SK-N-SH treated with all-trans-retinoic acid at 6 μM for 48 hours (cell line): ENCODE measurements around the gene ACOT9.
"Not testable (repeated sequence)": the region's sequence is repeated elsewhere in the genome, so short reads cannot be mapped to it uniquely, and the experiment has no call there.

Experiments used
- ATAC-seq: fragments of 200-7000 bp; cut with Tn5 transposase; 3 replicates; pipeline ENCODE4 v1.9.1; 2020; ENCODE audit warnings: mild to moderate bottlenecking, moderate library complexity
- ARNTL ChIP-seq: fragments of 450-650 bp; formaldehyde crosslinking; IDR thresholded peaks from 2 replicates; pipeline ENCODE4 v1.5.0; 2020; ENCODE audit warnings: low read depth, mild to moderate bottlenecking, moderate library complexity, borderline replicate concordance
- BACH2 ChIP-seq: fragments of 250-450 bp; sonication (Bioruptor Pico); IDR thresholded peaks from 2 replicates; pipeline ENCODE4 v1.9.0; 2021; ENCODE audit warnings: mild to moderate bottlenecking, borderline replicate concordance
- CSDC2 ChIP-seq: fragments of 250-450 bp; sonication (Bioruptor Pico); IDR thresholded peaks from 2 replicates; pipeline ENCODE4 v1.5.0; 2020; ENCODE audit warnings: mild to moderate bottlenecking, moderate library complexity
- ESRRG ChIP-seq: fragments of 250-450 bp; sonication (Bioruptor Pico); IDR thresholded peaks from 2 replicates; pipeline ENCODE4 v1.6.1; 2021; ENCODE audit warnings: mild to moderate bottlenecking
- GLIS3 ChIP-seq: fragments of 250-450 bp; sonication (Bioruptor Pico); IDR thresholded peaks from 2 replicates; pipeline ENCODE4 v1.5.0; 2020; ENCODE audit warnings: mild to moderate bottlenecking, moderate library complexity
- ISL1 ChIP-seq: fragments of 250-450 bp; sonication (Bioruptor Pico); IDR thresholded peaks from 2 replicates; pipeline ENCODE4 v2.1.2; 2022; ENCODE audit warnings: mild to moderate bottlenecking, moderate library complexity
- OSR1 ChIP-seq: fragments of 250-450 bp; sonication (Bioruptor Pico); IDR thresholded peaks from 2 replicates; pipeline ENCODE4 v1.8.0; 2022; ENCODE audit warnings: moderate library complexity, mild to moderate bottlenecking, inconsistent platforms
- PPARA ChIP-seq: fragments of 250-450 bp; sonication (Bioruptor Pico); IDR thresholded peaks from 2 replicates; pipeline ENCODE4 v1.5.0; 2020; ENCODE audit warnings: mild to moderate bottlenecking, borderline replicate concordance
- RARB ChIP-seq: fragments of 250-450 bp; sonication (Bioruptor Pico); IDR thresholded peaks from 2 replicates; pipeline ENCODE4 v1.8.0; 2021; ENCODE audit warnings: mild to moderate bottlenecking, moderate library complexity
- SNAI2 ChIP-seq: fragments of 250-450 bp; sonication (Bioruptor Pico); IDR thresholded peaks from 2 replicates; pipeline ENCODE4 v1.5.0; 2020; ENCODE audit warnings: mild to moderate bottlenecking, moderate library complexity
- TCF4 ChIP-seq: fragments of 250-450 bp; sonication (Bioruptor Pico); IDR thresholded peaks from 2 replicates; pipeline ENCODE4 v1.8.0; 2021; ENCODE audit warnings: mild to moderate bottlenecking, moderate library complexity, borderline replicate concordance
- TOX ChIP-seq: fragments of 250-450 bp; sonication (Bioruptor Pico); IDR thresholded peaks from 2 replicates; pipeline ENCODE4 v1.8.0; 2021; ENCODE audit warnings: mild to moderate bottlenecking, moderate library complexity, borderline replicate concordance
- ZC3H10 ChIP-seq: fragments of 250-450 bp; sonication (Bioruptor Pico); IDR thresholded peaks from 2 replicates; pipeline ENCODE4 v1.5.1; 2021; ENCODE audit warnings: mild to moderate bottlenecking, moderate library complexity
- ZFP3 ChIP-seq: fragments of 250-450 bp; sonication (Bioruptor Pico); IDR thresholded peaks from 2 replicates; pipeline ENCODE4 v1.5.0; 2020; ENCODE audit warnings: mild to moderate bottlenecking, moderate library complexity
- ZFP30 ChIP-seq: fragments of 450-650 bp; formaldehyde crosslinking; IDR thresholded peaks from 2 replicates; pipeline ENCODE4 v1.5.0; 2022; ENCODE audit warnings: mild to moderate bottlenecking, moderate library complexity
- ZNF565 ChIP-seq: fragments of 450-650 bp; formaldehyde crosslinking; conservative IDR thresholded peaks from 2 replicates; pipeline ENCODE4 v1.5.0; 2020; ENCODE audit warnings: low read depth, mild to moderate bottlenecking, moderate library complexity
- ZNF70 ChIP-seq: fragments of 450-650 bp; formaldehyde crosslinking; IDR thresholded peaks from 2 replicates; pipeline ENCODE4 v1.5.0; 2020; ENCODE audit warnings: mild to moderate bottlenecking, moderate library complexity
- ZNF8 ChIP-seq: fragments of 450-650 bp; formaldehyde crosslinking; IDR thresholded peaks from 2 replicates; pipeline ENCODE4 v1.5.0; 2020; ENCODE audit warnings: mild to moderate bottlenecking, moderate library complexity
- TF ChIP-seq, protein P1 (sequence below): fragments of 250-450 bp; sonication (Bioruptor Pico); IDR thresholded peaks from 2 replicates; pipeline ENCODE4 v1.5.1; 2020; ENCODE audit warnings: low read depth, mild to moderate bottlenecking, moderate library complexity
- TF ChIP-seq, protein P2 (sequence below): fragments of 250-450 bp; sonication (Bioruptor Pico); IDR thresholded peaks from 2 replicates; pipeline ENCODE4 v1.5.0; 2020; ENCODE audit warnings: mild to moderate bottlenecking, moderate library complexity
- TF ChIP-seq, protein P3 (sequence below): fragments of 250-450 bp; sonication (Bioruptor Pico); IDR thresholded peaks from 2 replicates; pipeline ENCODE4 v1.5.1; 2021; ENCODE audit warnings: mild to moderate bottlenecking, moderate library complexity
- TF ChIP-seq, protein P4 (sequence below): fragments of 250-450 bp; sonication (Bioruptor Pico); IDR thresholded peaks from 2 replicates; pipeline ENCODE4 v1.8.0; 2020; ENCODE audit warnings: mild to moderate bottlenecking, moderate library complexity, borderline replicate concordance

Gene ACOT9

DNA sequence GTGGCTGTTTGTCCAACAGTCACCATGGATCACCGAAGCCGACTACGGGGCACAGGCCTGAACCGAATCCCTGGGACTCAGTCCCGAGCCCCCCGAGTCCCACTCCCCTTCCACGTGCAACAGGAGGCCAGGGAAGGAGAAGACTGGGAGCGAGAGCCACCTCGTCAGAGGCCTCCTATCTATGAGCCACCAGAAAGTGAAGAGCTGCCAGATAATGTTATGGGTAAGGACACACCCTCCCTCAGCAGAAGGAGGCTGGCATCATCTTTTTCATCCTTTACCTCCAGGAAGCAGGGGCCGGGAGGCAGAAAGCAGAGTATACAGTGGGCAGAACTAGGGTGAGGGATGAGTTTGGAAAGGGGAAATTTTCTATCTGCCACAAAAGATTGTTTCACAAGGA lies 78.6 kb downstream of the ACOT9 start (continued):
- TF ChIP-seq ZNF8 (CRISPR knock-in tag) = no peak
- TF ChIP-seq PPARA = no peak
- no peak for TF ChIP-seq SNAI2 (CRISPR knock-in tag)
- TF ChIP-seq GLIS3 = no peak
- TF ChIP-seq CSDC2 (CRISPR knock-in tag) = no peak
- no peak for TF ChIP-seq ESRRG (CRISPR knock-in tag)
- TF ChIP-seq BACH2 (CRISPR knock-in tag) = no peak

DNA sequence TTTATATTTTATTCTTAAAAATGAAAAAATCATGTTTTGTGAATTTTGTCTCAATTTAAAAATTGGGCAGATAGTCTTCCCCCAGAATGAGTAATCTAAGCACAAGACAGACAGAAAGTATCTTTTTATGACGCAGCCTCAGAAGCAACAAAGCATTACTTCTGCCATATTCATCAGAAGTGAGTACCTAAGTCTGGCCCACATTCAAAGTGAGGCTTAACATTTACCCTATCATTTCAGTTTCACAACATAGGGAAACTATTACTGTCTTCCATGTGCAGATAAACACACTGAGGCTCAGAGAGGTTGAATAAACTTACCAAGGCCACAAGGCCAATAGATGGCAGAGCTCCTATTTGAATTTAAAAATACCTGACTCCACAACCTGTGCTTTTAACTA lies 80.2 kb downstream of the ACOT9 start:
- no peak for ATAC-seq
- TF ChIP-seq ISL1 (CRISPR knock-in tag) (no peak), TOX (CRISPR knock-in tag) (no peak), SNAI2 (CRISPR knock-in tag) (no peak), ESRRG (CRISPR knock-in tag) (no peak), ZC3H10 (CRISPR knock-in tag) (no peak), GLIS3 (no peak), OSR1 (no peak), ZFP3 (no peak)
- TF ChIP-seq, protein P1, sequence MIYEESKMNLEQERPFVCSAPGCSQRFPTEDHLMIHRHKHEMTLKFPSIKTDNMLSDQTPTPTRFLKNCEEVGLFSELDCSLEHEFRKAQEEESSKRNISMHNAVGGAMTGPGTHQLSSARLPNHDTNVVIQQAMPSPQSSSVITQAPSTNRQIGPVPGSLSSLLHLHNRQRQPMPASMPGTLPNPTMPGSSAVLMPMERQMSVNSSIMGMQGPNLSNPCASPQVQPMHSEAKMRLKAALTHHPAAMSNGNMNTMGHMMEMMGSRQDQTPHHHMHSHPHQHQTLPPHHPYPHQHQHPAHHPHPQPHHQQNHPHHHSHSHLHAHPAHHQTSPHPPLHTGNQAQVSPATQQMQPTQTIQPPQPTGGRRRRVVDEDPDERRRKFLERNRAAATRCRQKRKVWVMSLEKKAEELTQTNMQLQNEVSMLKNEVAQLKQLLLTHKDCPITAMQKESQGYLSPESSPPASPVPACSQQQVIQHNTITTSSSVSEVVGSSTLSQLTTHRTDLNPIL (CRISPR knock-in tag) = no peak
- TF ChIP-seq, protein P2, sequence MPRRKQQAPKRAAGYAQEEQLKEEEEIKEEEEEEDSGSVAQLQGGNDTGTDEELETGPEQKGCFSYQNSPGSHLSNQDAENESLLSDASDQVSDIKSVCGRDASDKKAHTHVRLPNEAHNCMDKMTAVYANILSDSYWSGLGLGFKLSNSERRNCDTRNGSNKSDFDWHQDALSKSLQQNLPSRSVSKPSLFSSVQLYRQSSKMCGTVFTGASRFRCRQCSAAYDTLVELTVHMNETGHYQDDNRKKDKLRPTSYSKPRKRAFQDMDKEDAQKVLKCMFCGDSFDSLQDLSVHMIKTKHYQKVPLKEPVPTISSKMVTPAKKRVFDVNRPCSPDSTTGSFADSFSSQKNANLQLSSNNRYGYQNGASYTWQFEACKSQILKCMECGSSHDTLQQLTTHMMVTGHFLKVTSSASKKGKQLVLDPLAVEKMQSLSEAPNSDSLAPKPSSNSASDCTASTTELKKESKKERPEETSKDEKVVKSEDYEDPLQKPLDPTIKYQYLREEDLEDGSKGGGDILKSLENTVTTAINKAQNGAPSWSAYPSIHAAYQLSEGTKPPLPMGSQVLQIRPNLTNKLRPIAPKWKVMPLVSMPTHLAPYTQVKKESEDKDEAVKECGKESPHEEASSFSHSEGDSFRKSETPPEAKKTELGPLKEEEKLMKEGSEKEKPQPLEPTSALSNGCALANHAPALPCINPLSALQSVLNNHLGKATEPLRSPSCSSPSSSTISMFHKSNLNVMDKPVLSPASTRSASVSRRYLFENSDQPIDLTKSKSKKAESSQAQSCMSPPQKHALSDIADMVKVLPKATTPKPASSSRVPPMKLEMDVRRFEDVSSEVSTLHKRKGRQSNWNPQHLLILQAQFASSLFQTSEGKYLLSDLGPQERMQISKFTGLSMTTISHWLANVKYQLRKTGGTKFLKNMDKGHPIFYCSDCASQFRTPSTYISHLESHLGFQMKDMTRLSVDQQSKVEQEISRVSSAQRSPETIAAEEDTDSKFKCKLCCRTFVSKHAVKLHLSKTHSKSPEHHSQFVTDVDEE (CRISPR knock-in tag) = no peak
- TF ChIP-seq, all 23 proteins: peak for 0

DNA sequence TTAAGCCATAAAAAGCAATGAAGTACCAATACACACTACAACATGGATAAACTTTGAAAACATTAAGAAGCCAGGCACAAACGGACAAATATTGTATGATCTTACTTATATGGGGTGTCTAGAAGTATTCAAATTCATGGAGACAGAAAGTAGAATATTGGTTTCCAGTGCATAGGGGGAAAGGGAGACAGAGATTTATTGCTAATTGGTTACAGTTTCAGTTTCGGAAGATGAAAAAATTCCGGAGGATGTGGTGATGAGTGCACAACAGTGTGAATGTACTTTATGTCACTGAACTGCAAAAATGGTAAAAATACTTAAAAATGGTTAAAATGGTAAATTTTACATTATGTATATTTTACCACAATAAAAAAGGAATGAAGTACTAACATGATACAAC lies 80.9 kb downstream of the ACOT9 start:
- TF ChIP-seq ZNF565 (CRISPR knock-in tag) (no peak), GLIS3 (no peak), PPARA (no peak), RARB (CRISPR knock-in tag) (no peak), TCF4 (CRISPR knock-in tag) (no peak)
- no peak for ATAC-seq

DNA sequence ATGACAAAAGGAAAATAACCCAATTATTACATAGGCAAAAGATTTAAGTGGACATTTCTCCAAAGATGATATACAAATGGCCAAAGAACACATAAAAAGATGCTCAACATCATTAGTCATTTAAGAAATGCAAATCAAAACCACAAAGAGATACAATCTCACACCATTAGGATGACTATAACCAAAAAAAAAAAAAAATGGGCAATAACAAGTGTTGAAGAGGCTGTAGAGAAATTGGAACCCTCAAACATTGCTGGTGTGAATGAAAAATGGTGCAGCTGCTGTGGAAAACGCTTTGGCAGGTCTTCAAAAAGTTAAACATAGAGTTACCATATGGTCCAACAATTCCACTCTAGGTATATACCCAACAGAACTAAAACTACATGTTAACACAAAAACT lies 81.4 kb downstream of the ACOT9 start:
- no peak for TF ChIP-seq ARNTL (CRISPR knock-in tag)
- TF ChIP-seq TCF4 (CRISPR knock-in tag) = no peak
- TF ChIP-seq, protein P2 (CRISPR knock-in tag) = no peak
- TF ChIP-seq PPARA = no peak
- TF ChIP-seq RARB (CRISPR knock-in tag) = no peak
- no peak for ATAC-seq

DNA sequence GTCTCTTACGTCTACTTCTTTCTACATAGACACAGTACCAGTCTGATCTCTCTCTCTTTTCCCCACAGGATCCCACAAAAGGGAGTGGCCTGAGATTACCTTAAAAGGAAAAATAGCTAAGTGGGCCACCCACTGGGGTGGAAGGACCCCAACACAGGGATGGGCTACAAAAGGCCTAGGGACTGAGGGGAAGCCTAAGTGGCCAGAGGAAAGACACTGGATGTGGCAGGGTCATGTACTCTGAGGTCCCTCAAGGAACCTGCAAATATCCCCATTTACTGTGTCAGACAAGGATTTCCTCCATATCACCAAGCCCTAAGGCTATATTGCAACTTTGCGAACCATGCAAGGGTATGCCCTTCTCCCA lies 82.3 kb downstream of the ACOT9 start:
- no peak for ATAC-seq

DNA sequence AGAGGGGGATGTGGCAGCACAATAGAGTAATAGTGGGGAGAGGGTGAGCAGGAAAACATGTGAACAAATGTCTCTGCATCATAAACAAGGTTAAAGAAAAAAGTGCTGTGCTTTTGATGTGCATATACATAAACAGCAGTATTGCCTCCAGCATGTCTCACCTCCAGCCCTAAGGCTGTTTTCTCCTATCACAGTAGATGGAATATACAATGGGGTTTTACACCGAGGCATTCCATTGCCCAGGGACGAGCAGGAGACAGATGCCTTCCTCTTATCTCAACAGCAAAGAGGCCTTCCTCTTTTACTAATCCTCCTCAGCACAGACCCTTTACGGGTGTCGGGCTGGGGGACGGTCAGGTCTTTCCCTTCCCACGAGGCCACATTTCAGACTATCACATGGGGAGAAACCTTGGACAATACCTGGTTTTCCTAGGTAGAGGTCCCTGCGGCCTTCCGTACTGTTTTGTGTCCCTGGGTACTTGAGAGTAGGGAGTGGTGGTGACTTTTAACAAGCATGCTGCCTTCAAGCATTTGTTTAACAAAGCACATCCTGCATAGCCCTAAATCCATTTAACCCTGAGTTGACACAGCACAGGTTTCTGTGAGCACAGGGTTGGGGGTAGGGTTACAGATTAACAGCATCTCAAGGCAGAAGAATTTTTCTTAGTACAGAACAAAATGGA lies 82.9 kb downstream of the ACOT9 start:
- not testable (repeated sequence) for ATAC-seq

More for the DNA sequence above, 82.3 kb downstream of the ACOT9 start:
- TF ChIP-seq ZNF8 (CRISPR knock-in tag) = no peak
- TF ChIP-seq ARNTL (CRISPR knock-in tag) = no peak
- no peak for TF ChIP-seq ZNF70 (CRISPR knock-in tag)
- TF ChIP-seq ZC3H10 (CRISPR knock-in tag) = no peak
- TF ChIP-seq, protein P3, sequence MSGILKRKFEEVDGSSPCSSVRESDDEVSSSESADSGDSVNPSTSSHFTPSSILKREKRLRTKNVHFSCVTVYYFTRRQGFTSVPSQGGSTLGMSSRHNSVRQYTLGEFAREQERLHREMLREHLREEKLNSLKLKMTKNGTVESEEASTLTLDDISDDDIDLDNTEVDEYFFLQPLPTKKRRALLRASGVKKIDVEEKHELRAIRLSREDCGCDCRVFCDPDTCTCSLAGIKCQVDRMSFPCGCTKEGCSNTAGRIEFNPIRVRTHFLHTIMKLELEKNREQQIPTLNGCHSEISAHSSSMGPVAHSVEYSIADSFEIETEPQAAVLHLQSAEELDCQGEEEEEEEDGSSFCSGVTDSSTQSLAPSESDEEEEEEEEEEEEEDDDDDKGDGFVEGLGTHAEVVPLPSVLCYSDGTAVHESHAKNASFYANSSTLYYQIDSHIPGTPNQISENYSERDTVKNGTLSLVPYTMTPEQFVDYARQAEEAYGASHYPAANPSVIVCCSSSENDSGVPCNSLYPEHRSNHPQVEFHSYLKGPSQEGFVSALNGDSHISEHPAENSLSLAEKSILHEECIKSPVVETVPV (CRISPR knock-in tag) = no peak
- TF ChIP-seq, protein P4, sequence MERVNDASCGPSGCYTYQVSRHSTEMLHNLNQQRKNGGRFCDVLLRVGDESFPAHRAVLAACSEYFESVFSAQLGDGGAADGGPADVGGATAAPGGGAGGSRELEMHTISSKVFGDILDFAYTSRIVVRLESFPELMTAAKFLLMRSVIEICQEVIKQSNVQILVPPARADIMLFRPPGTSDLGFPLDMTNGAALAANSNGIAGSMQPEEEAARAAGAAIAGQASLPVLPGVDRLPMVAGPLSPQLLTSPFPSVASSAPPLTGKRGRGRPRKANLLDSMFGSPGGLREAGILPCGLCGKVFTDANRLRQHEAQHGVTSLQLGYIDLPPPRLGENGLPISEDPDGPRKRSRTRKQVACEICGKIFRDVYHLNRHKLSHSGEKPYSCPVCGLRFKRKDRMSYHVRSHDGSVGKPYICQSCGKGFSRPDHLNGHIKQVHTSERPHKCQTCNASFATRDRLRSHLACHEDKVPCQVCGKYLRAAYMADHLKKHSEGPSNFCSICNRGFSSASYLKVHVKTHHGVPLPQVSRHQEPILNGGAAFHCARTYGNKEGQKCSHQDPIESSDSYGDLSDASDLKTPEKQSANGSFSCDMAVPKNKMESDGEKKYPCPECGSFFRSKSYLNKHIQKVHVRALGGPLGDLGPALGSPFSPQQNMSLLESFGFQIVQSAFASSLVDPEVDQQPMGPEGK = no peak
- TF ChIP-seq CSDC2 (CRISPR knock-in tag) = no peak
- TF ChIP-seq OSR1 = no peak
- TF ChIP-seq ZNF565 (CRISPR knock-in tag) = no peak
- TF ChIP-seq RARB (CRISPR knock-in tag) = no peak
- no peak for TF ChIP-seq SNAI2 (CRISPR knock-in tag)
- TF ChIP-seq ZFP30 (CRISPR knock-in tag) = no peak
- no peak for TF ChIP-seq TCF4 (CRISPR knock-in tag)
- TF ChIP-seq GLIS3 = no peak
- TF ChIP-seq, all 23 proteins: peak for 0
